NCI-H2029 treated with DMSO at 0.1 percent for 48 hours (cell line): ENCODE measurements around the gene PRKCQ.

Experiments used
- DNase-seq: peaks from one replicate; lab custom pipeline; 2025; lab: John Stamatoyannopoulos, UW

Gene PRKCQ

DNA sequence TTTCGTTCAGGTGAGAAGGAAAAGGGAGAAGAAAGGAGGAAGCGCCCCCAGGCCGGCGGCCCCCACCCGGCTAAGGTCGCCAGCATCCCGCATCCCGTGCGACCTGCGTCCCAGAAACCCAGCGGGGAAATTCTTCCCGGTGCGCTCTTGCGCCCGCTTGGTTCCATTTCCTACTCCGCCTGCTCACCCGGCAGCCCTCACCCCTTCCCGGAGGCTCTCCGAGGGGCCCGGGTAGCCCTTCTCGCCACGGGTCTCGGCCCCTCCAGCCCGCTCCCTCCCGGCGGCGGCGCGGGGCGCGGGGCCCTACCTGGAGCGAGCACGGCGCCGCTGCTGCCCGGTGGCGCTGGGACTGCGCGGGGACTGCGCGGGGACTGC, at the start of gene PRKCQ:
Gene PRKCQ, minus strand, starts transcription at position 373 of the 375 bp plus-strand sequence. CDS start 65,141 bp downstream, outside the sequence.
- DNase-seq, result no peak

GRCh38 chr10:6625428-6625827, 45.4 kb upstream of the PRKCQ start:
- no peak for DNase-seq

- no peak for DNase-seq
These were observed 44.3 kb upstream of the PRKCQ start for GRCh38 chr10:6624392-6624791.

DNA sequence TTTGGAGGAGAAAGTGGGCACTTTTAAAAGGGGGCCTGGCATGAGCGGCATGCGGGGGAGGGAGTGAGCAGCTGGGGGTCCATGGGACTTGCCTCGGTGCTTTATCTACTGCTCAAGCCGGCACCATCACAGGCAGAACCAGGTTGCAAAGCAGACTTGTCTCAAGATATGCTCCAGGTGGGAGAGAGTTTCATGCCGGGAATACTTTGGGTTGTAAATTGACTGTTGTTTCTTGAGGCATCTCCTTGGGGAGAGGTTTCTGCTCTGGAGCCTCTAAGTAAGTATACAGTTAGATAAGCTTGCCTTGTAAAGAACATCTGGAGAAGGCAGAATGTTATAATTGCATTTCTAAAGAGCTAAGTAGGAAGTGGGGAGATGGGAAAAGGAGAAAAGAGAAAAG, 42.8 kb upstream of the PRKCQ start:
- DNase-seq, result no peak

DNA sequence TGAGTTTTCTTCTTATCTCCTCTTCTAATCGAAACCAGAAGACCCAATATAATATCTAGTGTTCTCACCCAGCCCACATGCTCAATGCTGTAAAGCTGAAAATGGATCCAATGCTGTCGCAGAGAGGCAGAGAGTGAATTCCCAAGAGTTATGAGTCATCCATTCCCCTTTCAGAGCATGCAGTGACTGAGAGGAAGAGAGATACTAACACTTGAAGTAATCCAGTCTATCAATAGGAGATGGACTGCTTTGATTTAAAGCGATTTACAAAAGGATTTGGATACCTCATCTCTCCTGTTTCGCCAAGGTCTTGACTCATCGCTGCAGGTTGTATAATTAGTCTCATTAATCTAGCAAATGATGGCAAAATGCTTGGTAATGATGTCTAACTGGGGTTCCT, 41.5 kb upstream of the PRKCQ start:
- DNase-seq, result no peak

DNA sequence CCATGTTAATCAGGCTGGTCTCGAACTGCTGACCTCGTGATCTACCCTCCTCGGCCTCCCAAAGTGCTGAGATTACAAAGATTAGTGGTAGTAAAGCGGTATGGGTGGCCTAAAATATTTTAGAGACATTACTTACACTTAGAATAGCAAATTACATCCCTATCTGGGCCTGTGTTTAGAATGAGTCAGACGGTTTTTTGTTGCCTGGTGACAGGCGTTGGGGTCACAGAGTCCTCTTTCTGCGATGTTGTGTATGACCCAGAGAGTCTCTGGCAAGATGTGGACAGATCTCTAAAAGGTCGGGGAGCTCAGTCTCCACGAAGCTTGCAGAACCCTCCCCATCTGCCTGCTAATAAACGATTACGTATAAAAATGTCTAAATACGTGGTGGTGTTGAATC, 39.6 kb upstream of the PRKCQ start:
- DNase-seq, result no peak

GRCh38 chr10:6618340-6618739, 38.3 kb upstream of the PRKCQ start:
- no peak for DNase-seq

- no peak for DNase-seq
These were observed 37.4 kb upstream of the PRKCQ start for GRCh38 chr10:6617309-6618076.

- no peak for DNase-seq
These were observed 35.9 kb upstream of the PRKCQ start for GRCh38 chr10:6615971-6616370.

DNA sequence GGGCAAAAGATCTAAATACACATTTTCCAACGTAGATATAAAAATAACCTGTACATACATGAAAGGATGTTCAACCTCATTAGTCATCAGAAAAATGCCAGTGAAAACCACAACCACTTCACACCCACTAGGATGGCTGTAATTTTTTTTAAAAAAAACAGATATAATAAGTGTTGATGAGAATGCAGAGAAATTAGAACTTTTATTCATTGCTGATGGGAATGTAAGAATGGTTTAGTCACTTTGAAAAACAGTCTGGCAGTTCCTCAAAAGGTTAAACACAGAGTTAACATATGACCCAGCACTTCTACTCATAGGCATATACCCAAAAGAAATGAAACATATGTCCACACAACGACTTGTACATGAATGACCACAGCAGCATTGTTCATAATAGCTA, 32.3 kb upstream of the PRKCQ start:
- DNase-seq, result no peak

GRCh38 chr10:6610647-6611046, 30.6 kb upstream of the PRKCQ start:
- DNase-seq, result no peak

GRCh38 chr10:6609625-6610024, 29.5 kb upstream of the PRKCQ start:
- DNase-seq, result no peak

- DNase-seq, result no peak
These were observed 27.7 kb upstream of the PRKCQ start for GRCh38 chr10:6607778-6608177.

GRCh38 chr10:6607182-6607581, 27.1 kb upstream of the PRKCQ start:
- no peak for DNase-seq

GRCh38 chr10:6603142-6604125, 23.4 kb upstream of the PRKCQ start:
- DNase-seq, result no peak

DNA sequence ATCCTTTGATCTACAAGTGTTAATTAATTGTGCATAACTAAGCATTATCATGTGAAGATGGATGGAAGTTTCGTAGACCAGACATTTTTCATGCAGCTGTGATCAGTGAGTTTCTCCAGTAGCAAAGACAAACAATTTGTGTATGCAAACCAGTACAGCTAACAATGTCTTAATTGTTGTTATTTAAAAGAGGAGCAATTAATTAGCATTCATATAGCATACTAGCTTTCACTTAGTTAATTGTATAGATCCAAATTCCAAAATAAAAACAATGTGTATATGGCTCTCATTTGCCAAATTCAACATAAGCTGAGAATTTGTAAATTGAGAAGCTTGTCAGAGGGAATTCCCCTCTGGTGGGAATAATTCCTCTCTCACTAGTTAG, 22.6 kb upstream of the PRKCQ start:
- no peak for DNase-seq

GRCh38 chr10:6602026-6602699, 22.1 kb upstream of the PRKCQ start:
- DNase-seq, result no peak

GRCh38 chr10:6601246-6601805, 21.2 kb upstream of the PRKCQ start:
- DNase-seq, result no peak

- DNase-seq, result no peak
These were observed 20.3 kb upstream of the PRKCQ start for GRCh38 chr10:6600224-6600987.

DNA sequence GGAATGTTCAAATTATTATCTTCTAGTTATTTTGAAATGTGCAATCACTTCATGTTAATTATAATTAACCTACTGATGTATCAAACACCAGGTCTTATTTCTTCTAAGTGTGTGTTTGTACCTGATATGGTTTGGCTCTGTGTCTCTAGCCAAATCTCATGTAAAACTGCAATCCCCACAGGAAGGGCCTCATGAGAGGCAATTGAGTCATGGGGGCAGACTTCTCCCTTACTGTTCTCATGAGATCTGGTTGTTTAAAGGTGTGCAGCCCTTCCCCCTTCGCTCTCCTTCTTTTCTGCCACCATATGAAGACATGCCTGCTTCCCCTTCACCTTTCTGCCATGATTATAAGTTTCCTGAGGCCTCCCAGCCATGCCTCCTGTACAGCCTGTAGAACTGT, 18.6 kb upstream of the PRKCQ start:
- no peak for DNase-seq

DNA sequence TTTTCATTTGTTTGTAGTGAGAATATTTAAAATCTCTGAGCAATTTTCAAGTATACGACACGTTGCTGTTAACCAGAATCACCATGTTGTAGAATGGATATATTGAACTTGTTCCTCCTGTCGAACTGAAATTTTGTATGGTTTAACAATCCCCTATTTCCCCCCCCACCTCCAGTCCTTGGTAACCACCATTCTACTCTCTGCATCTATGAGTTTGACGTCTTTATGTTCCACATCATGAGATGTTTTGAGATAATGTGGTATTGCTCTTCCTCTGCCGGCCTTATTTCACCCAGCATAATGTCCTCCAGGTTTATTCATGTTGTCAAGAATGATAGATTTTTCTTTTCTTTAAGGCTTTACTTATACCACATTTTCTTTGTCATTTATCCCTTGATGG, 17.4 kb upstream of the PRKCQ start:
- DNase-seq, result no peak

DNA sequence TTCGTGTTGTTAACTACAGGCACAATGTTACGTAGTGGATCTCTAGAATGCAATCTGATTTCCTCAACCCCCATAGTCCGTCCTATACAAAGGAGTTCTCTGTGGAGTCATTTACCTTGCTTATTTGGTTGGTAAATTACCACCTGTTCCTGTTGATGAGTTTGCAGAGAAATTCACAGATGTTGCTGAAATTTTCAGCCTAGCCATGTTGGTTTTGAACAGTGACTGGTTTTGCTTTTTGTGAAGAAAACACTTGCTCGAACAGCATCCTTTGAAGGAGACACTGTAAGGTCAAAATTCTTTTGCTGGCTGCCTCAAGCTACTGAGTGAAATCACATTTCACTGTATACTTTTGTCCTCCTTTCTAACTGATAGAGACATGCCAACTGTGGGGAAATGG, 15.4 kb upstream of the PRKCQ start:
- DNase-seq, result no peak
